ENCODE results near the gene NSD2.

NSD2 gene

GRCh38 chr4:1985780-1986577, 114.8 kb downstream of the NSD2 start:
- no peak overlapping the region for H3K27ac ChIP-seq
- no peak for TF ChIP-seq CTCF (conservative IDR thresholded peaks at IDR 0.05)

- no peak for TF ChIP-seq CTCF (conservative IDR thresholded peaks at IDR 0.05)
These were observed 115.5 kb downstream of the NSD2 start for GRCh38 chr4:1986578-1987210.

GRCh38 chr4:1987296-1987695, 116.1 kb downstream of the NSD2 start:
- H3K27ac ChIP-seq: no peak overlapping the region
- no peak for TF ChIP-seq CTCF (conservative IDR thresholded peaks at IDR 0.05)

More at GRCh38 chr4:1986578-1987210, 115.5 kb downstream of the NSD2 start:
- H3K27ac ChIP-seq: no peak overlapping the region

GRCh38 chr4:1987721-1988326, 116.6 kb downstream of the NSD2 start:
- no peak for TF ChIP-seq CTCF (conservative IDR thresholded peaks at IDR 0.05)
- no peak overlapping the region for H3K27ac ChIP-seq

- TF ChIP-seq CTCF (conservative IDR thresholded peaks at IDR 0.05): no peak
- no peak overlapping the region for H3K27ac ChIP-seq
These were observed 117.1 kb downstream of the NSD2 start for GRCh38 chr4:1988327-1988724.

GRCh38 chr4:1989533-1990347, 118.5 kb downstream of the NSD2 start:
- H3K27ac ChIP-seq: no peak overlapping the region
- no peak for TF ChIP-seq CTCF (conservative IDR thresholded peaks at IDR 0.05)

GRCh38 chr4:1990348-1990645, 119.1 kb downstream of the NSD2 start:
- no peak for TF ChIP-seq CTCF (conservative IDR thresholded peaks at IDR 0.05)
- H3K27ac ChIP-seq: no peak overlapping the region

Measured in VCaP (cell line).